Measurements from ENCODE around the gene LY6G6C.

GRCh38 chr6:31706599-31706998, 14.9 kb downstream of the LY6G6C start, which contains the start of gene LY6G6F:
- TF ChIP-seq CTCF (IDR thresholded peaks at IDR 0.05): no peak
- TF ChIP-seq POLR2A (IDR thresholded peaks at IDR 0.05): no peak
